HG02870 (cell line): ENCODE results near the gene CPED1.
"Not testable (repeated sequence)": the region's sequence is repeated elsewhere in the genome, so short reads cannot be mapped to it uniquely, and the experiment has no call there.

Source experiments
- ATAC-seq: cut with Tn5 transposase; IDR thresholded peaks from one replicate; pipeline ENCODE4 v1.9.1; 2021; ENCODE audit warnings: mild to moderate bottlenecking, moderate library complexity; ENCODE audit not compliant: unreplicated experiment

The CPED1 gene

DNA sequence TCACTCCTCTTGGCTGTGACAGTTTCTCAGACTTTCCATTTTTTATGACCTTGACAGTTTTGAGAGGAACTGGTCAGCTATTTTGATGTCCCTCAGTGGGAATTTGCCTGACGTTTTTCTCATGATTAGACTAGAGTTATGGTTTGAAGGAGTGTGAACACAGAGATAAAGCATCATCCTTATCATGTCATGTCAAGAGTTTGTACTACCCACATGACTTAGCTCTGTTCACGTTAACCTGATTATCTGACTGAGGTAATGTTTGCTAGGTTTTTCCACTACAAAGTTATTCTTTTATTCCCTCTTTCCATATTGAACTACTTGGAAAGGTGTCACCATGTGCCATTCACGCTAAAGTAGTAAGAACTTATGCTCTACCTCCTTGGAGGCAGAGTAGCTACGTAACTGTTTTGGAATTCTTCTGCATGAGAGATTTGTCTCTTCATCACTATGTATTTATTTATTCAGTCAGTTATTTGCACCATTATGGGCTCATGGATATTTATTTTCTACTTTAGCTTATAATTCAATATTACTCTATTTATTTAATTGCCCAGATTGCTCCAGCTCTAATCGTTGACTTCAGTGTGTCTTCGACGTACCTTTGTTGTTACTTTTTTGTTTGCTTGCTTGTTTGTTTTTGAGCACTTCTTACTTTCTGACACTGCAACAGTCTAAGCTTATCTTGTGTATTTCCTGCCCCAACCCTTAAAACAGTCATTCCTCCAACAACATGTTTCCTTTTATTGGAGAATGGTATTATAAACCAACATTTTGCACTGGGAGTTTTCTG lies 50.4 kb downstream of the CPED1 start:
- no peak for ATAC-seq

- ATAC-seq = no peak
These were observed 51.0 kb downstream of the CPED1 start for GRCh38 chr7:121039510-121039822.

DNA sequence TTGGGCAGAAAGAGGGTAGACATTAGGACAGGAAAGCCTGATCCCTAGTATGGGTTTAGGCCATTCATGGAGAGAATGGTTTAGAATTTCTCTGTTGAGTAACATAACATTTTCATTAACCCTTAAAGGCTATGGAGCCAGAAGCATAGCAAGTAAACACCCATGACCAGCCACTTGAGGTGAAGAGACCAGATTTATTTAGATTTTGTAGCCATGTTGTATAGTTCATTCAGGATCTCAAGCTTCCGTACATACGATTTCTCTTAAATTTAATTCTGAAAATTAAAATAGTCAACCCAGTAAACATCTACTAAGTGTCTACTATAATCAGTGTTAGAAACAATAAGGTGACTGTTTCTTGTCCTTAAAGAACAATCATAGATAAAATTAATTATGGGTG lies 51.5 kb downstream of the CPED1 start:
- ATAC-seq = no peak

DNA sequence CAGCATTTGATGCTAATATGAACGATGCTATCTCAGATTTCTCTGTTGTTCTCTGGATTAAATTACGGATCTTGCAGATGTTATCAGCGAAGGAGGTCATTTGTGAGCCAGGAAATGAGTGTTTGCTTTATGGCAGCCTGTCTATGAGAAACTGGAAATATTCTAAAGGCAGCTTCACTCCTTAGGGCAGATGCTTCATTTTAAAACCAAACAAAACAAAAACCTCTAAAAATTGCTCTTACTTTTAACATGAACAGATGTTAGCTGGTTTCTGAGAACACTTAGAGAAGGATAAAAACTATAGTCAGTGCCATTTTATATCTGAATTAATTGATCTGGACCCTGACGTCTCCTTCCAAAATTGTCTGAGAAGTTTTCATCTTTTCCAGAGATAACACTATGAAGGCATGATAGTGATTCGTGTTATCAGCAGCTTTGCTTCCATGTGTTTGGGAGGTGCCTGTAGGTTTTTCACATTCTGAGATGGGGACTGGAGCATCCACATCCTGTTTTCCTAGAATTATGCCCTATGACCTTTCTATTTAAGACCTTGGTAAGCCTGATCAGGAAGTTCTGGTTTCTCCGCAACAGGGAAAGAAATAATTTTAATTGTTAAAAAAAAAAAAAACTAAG lies 53.1 kb downstream of the CPED1 start:
- no peak for ATAC-seq

GRCh38 chr7:121042195-121042594 lies 53.7 kb downstream of the CPED1 start:
- ATAC-seq = no peak

DNA sequence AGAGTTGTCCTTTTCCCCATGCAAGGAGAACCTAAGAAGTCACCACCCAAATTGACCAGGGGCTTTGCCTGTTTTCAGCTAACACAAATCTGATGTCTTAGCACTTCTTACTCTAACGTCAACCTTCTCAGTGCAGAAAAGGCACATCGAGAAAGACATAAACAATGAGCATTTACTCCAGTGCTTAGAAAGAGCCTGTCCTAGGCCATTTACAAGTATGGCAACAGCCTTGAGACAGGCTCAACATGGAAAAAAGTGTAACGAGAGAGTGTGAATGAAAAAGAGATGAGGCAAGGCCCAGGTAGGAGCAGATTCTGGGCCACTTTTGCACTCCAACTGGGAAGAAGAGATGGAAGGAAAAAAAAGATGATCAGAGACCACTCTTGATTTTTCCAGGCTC lies 54.4 kb downstream of the CPED1 start:
- no peak for ATAC-seq

- no peak for ATAC-seq
These were observed 55.1 kb downstream of the CPED1 start for GRCh38 chr7:121043314-121044234.

DNA sequence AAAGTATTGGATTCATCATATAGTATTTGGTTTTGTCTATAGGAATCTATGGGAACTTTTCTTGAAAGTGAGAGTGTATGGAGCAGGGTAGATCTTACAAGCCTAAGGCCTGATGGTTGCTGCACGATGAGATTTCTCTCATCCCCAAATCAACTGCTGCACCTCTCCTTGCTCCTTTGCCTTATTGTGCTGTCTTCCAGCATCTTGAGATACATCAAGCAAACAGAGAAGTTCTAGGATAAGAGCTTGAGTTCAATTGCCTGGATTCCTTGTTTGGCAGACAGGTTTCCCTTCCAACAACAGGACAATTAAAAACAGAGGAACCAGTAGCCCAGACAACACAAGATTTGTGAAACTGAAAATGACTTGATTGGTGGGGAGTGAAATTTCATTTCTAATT lies 56.6 kb downstream of the CPED1 start:
- no peak for ATAC-seq

GRCh38 chr7:121046009-121046408 lies 57.5 kb downstream of the CPED1 start:
- ATAC-seq = no peak

DNA sequence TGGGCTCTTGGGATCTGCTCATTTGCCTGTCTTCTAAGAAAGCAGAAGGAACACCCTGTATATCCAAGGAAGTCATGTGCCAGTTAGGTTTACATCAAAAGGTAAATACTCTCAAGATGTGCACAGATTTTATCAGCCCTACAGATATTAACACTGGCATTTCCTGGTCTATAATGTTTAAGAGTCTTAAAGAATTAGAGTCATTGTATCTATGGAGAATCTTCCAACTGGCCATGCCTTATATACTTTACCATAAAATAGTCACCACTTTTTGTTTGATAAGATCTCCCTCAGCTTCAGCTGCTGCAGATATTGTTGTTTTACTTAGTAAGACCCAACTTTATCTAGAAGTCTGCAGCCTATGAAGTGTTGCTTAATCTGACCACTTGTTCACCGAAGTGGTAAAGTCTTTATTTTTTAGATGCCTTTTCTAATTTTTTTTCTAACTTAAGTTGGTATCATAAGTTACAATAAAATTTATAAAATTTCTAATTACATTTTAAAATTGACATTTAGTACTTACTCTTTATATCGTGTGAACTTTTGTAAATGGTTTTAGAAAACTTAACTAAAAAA lies 58.5 kb downstream of the CPED1 start:
- ATAC-seq = no peak

GRCh38 chr7:121048195-121048594 lies 59.7 kb downstream of the CPED1 start:
- ATAC-seq = no peak

GRCh38 chr7:121049028-121049791 lies 60.7 kb downstream of the CPED1 start:
- no peak for ATAC-seq

DNA sequence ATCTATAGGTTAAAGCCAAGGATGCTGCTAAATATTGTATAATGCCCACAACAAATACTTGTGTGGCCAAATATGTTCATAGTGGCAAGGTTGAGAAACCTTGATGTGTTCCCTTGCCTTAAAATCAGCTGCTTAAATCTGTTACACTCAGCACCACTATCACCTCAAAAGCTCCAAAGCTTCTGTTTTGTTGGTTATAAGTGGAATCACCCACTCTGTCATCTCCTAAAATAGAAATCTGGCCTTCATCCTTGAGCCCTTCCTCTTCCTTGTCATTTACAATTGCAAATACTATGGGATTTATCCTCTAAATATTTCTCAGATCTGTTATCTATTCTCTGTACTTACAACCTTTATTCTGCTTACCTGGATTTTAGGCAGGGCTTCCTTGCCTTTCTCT lies 61.4 kb downstream of the CPED1 start:
- ATAC-seq = no peak

DNA sequence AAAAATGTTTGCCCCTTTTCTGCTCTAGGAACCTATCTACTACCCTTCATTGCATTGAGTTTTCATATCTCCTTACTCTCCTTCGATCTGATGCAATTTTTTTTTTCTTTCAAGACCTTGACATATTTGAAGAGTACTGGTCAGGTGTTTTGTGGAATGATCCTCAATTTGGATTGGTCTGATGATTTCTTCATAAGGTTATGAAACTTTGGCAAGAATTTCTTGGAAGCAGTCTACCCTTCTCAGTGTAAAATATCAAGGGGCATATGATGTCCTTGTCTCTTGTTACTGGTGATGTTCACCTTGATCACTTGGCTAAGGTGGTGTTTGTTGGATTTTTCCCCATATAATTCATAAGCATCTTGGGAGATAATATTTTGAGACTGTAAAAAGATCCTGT lies 64.7 kb downstream of the CPED1 start:
- ATAC-seq = no peak

DNA sequence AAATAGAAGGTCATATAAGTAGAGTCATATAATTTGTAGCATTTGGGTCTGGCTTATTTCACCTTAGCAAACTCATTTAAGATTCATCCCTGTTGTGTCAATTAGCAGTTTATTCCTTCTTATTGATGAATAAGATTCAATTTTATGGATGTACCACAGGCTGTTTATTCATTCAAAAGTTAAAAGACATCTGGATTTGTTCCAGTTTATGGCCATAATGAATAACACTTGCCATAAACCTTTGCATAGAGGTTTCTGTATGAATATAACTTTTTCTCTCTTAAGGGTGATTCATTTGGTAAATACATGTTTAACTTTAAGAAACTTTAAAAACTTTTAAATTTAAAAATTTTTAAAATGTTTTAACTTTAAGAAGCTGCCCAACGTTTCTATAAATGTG lies 66.4 kb downstream of the CPED1 start:
- ATAC-seq = no peak

DNA sequence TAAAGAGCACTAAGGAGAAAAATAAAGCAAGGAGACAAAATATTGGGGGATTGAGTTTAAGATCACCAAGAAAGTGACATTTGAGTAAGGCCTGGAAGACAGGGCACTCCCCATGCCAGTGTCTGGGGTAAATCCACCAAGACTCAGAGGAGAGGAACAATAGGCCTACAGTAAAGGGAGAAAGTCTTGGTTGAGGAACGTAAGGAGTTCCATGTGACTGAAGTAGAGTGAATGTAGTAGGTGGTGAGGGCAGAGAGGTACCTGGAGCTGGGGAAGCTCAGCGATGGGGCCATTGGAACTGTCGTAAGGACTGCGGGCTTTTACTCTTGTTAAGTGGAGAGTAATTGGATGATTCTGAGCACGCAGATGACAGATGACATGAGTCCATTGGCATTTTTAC lies 69.4 kb downstream of the CPED1 start:
- no peak for ATAC-seq

DNA sequence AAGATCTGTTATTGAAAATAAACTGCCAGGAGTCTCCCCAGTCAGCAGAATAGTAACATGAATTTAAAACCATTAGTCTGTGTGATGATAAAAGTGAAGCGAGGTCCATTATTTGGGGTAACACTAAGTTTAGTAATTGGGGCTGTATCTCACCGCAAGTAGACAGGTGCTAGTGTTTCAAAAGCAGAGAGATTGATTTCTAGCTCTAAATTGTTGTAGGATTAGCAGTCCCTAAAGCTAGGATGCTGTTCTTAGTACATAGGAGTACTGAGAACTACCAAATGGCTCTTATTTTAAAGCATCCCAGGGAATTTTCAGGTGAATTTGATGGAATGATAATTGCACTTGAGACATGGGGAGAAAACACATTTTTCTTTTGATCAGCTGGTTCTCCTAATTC lies 70.5 kb downstream of the CPED1 start:
- no peak for ATAC-seq

- ATAC-seq = not testable (repeated sequence)
These were observed 71.5 kb downstream of the CPED1 start for GRCh38 chr7:121059979-121060509.

DNA sequence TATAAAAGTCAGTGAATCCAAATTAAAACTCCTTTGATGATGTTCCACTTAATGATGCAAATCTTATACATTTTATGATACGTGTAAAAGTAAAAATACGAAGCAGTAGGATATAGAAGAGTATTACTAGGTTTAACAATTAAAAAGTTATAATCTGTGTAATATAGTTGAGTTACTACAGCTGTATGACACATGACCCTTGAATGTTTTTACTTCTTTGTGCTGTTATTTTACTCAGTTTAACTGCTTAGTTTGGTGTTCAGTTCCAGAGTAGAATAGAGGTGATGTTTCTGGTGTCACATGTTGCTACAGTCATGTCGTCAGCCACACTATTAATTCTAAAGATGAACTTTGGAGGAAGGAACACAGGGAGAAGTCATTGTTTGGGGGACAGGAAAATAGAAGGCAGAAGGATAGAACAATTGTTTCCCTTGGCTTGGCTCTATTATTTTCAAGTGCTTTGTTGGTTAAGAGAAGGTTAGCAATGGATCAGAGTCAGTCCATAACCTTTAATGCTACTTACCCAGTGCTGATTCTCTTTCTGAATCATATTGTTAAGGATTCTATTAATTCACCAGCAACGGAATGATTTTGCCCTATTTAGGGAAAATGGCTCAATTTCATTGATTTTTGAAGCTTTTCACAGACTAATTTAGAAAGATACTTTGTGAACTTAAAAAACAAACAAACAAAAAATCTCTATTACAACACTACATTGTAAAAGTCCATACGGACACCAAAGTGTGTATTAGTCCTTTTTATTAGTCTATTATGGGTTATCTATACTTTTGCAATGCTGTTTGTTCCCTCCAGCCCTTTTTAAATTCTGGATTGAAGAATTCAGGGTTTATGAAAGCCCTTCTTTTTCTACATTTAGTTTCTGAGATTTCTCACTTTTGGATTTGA lies 73.4 kb downstream of the CPED1 start:
- no peak for ATAC-seq
